Activated gamma-delta T cell (primary cell): Measurements from ENCODE around the gene NUMB.

Experiments used
- DNase-seq: peaks from one replicate; lab custom pipeline; 2025; lab: John Stamatoyannopoulos, UW

The NUMB gene

DNA sequence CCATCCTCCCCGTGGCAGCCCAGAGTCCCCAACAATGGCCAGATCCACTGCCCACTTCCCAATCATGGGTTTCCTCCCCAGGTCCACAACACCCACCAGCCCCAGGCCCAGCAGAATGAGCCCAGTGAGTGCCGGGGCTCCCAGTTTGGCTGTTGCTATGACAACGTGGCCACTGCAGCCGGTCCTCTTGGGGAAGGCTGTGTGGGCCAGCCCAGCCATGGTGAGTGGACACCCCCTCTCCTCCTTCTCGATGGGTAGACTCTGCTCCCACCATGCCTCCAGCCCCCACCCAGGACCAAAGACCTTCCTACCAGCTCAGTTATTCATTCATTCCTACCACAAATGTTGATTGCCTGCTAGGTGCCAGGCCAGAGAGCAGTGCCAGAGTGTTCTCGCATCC is 197.3 kb downstream of the NUMB start:
- no peak for DNase-seq

DNA sequence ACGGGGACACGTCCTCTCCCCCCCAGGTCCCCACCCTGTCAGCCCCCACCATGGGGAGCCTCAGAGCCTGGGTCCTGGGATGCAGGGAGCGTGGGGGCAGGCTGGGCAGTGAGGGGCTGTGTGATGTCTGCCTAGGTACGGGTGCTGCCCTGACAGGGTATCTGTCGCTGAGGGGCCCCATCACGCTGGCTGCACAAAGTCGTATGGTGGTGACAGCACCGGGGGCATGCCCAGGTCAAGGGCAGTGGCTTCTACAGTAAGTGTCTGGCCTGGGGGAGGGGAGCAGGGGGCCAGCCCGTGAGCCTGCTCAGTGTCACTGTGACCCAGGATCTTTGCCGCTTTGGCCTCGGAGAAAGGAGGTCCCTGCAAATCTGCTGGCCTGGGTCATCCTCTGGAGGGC is 197.8 kb downstream of the NUMB start:
- no peak for DNase-seq

DNA sequence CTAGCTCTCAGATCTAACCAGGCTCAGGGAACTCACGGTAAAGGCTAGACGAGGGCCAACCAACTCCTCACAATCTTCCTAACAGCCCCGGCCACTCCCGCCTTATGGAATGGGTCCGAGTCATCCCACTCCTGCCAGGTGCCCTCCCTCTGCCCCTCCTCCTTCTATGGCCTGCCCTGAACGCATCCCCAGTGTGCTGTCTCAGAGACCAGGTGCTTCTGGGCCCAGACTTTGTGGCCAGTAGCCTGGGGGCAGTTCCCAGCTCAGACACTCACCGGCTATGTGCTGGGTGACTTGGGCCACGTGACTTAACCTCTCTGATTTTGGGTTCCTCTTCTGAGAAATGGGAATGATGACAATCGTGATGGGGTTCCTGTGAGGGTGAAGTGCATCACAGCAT is 198.5 kb downstream of the NUMB start:
- no peak for DNase-seq

DNA sequence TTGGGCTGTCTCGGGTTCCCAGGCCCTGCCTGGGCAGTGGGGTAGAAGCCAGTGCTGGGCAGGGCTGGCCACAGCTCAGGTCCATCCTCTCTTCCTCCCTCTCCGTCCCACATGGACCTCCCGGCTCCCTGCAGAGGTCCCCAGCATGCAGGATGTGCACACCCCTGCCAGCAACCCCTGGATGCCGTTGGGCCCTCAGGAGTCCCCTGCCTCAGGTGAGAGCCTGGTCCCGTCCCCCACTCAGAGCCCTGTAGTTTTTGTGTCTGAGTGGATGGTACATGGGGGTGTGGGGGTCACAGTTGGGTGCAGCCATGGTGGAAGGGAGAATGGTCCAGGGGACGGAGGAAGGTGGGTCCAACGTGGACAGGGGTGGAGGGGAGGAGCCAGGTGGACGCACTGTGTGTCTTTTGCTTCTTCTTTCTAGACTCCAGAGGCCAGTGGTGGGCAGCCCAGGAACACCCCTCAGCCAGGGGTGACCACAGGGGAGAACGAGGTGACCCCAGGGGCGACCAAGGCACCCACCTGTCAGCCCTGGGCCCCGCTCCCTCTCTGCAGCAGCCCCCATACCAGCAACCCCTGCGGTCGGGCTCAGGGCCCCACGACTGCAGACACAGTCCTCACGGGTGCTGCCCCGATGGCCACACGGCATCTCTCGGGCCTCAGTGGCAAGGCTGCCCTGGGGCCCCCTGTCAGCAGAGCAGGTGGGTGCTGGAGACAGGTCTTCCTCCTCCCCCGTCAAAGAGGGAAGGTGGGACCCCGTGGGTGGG is 199.3 kb downstream of the NUMB start:
- no peak for DNase-seq

DNA sequence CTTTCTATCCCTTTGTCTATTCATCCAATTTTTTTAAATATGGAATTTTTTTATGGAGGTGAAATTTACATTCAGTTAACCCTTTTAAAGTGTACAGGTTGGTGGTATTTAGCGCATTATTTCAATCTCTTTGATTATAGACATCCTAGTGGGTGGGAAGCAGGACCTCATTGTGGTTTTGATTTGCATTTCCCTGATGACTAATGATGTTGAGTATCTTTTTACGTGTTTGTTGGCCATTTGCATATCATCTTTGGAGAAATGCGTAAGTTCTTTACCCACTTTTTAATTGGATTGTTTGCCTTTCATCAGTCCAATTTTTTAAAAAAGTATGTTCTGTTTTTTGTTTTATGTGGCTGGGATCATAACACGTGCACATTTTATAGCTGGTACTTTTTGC is 200.3 kb downstream of the NUMB start:
- no peak for DNase-seq

DNA sequence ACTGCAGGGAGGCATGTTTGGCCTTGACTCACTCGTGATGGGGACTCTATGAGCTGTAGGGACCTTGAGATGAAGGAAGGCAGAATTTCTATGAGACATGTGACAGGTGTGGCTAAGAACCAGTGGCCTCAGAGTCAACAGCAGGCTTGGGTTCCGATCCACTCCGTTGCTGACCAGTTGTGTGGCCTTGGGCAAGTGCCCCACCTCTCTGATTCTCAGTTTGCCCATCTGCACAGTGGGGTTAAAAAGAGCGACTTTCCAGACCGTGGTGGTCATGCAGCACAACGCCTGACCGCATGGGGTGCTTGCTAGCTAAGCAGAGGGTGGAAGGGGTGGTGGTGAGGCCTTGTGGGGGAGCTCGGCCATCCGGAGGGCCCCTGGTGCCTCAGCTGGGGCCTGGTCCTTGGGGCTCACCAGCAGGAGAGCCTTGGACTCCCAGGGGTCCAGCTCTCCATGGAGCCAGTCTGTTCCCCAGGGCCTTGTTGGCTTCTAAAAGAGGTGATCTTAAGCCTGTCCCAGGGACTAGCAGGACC is 202.6 kb downstream of the NUMB start:
- no peak for DNase-seq

DNA sequence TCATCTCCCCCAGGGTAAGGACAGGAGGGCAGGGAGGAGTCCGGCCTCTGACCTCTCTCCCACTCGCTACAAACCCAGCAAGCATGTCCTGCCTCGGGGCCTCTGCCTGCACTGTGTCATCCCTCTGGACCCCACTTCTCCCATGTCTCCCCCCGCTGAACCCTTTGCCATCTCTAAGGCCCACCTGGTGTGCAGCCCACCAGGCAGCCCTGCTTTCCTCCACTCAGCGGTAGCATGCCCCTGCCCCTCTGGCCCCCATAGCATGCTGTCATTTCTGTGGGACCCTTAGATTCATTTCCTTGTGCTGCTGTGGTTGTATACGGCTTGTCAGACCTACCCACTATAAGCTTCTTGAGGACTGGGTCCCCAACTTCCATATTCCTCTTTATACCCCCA is 203.3 kb downstream of the NUMB start:
- DNase-seq, result no peak

DNA sequence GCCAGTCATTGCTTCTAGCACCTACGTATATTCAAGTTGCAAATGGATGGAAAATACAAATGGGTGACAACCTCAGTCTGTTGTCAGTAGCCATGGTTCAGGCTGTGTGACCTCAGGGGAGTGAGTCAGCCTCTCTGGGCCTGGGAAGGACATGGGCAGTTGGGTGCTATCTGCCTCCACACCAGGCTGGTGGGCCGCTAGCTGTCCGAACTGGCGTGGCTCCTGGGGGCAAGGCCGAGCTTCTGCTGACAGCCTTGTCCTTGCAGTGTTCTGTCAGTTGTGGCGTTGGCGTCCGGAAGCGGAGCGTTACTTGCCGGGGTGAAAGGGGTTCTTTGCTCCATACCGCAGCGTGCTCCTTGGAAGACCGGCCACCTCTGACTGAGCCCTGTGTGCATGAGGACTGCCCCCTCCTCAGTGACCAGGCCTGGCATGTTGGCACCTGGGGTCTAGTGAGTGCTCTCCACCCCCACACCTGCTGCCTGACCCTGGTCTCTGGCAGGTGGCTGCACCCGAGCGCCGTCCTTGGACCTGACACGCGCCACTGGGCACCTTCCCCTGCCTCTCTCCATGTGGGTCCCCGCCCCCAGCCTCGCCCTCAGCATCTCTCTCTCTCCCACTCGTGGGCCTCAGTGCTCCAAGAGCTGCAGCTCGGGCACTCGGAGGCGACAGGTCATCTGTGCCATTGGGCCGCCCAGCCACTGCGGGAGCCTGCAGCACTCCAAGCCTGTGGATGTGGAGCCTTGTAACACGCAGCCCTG is 203.9 kb downstream of the NUMB start:
- no peak for DNase-seq

DNA sequence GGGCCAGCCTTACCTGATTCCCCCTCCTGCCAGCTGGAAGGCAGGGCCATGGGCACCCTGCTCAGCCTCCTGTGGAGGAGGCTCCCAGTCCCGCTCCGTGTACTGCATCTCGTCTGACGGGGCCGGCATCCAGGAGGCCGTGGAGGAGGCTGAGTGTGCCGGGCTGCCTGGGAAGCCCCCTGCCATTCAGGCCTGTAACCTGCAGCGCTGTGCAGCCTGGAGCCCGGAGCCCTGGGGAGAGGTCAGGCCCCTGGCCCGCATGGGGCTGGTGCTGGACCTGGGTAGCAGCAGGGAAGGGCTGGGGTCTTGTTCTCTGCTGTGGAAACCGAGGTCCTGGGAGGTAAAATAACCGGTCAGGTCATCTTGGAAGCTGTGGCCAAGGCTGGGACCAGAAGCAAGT is 204.6 kb downstream of the NUMB start:
- DNase-seq, result no peak

DNA sequence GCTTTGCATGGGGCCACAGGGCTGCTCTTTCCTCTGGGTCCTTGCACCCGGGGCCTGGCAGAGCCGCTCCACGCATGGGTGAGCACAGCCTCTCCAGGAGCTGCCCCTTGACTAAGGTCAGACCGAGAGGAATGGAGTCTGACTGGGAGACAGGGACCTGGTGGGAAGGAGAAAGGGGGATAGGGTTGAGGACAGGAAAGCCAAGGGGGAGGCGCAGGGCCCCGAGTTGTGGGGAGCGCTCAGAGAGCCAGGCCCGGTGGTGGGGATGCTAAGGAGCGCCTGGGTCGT is 205.1 kb downstream of the NUMB start:
- no peak for DNase-seq

DNA sequence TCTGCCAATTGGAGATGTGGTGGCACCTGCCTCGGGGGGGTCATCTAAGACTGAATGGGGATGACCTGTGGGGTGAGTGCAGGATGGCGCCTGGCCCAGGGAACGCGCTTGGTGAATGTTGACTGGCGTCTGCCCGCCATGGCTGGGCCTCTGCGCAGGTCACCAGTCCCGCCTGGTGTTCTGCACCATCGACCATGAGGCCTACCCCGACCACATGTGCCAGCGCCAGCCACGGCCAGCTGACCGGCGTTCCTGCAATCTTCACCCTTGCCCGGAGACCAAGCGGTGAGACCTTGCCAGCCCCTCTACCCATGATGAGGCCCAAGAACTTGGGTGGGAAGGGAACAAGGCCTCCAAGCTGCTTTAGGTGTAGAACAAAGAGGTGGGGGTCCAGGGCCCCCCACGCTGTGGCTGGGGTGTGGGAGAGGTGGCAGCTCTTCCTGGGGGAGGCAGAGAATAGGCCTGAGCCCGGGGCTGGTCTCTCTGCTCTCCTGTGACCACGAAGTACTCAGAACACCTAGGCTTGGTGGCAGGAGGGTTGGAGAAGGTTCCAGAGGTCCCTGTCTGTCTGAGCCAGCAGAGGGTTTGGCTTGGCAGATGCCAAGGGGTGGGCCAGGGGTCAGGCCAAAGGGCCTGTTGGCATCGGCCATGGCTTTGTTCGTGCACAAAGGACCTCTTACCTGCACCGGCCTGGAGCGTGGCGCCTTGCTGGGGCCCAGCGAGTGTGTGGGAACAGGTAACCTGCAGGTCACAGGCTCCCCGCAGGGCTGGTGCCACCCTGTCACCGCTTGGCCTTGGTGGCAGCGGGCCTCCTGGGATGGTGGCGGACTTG is 205.6 kb downstream of the NUMB start:
- DNase-seq, result no peak

DNA sequence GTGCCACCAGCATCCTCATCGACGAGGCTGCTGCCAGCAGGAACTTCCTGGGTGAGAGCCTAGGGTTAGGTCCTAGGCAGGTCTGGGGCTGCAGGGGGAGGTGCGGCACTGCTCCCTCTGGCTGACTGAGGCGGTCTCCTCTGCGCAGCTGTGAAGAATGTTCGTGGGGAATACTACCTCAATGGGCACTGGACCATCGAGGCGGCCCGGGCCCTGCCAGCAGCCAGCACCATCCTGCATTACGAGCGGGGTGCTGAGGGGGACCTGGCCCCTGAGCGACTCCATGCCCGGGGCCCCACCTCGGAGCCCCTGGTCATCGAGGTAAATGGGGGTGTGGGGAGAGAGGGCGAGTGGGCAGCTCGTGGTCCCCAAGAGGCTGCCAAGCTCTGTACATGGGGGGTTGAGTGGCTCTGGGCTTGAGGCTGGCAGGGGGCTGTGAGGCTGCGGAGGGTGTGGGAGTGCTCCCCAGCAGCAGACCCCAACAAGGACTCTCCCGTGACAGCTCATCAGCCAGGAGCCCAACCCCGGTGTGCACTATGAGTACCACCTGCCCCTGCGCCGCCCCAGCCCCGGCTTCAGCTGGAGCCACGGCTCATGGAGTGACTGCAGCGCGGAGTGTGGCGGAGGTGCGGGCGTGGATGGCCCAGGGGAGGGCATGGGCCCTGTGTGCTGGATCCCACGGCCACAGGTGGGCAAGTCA is 206.7 kb downstream of the NUMB start:
- DNase-seq, result no peak

DNA sequence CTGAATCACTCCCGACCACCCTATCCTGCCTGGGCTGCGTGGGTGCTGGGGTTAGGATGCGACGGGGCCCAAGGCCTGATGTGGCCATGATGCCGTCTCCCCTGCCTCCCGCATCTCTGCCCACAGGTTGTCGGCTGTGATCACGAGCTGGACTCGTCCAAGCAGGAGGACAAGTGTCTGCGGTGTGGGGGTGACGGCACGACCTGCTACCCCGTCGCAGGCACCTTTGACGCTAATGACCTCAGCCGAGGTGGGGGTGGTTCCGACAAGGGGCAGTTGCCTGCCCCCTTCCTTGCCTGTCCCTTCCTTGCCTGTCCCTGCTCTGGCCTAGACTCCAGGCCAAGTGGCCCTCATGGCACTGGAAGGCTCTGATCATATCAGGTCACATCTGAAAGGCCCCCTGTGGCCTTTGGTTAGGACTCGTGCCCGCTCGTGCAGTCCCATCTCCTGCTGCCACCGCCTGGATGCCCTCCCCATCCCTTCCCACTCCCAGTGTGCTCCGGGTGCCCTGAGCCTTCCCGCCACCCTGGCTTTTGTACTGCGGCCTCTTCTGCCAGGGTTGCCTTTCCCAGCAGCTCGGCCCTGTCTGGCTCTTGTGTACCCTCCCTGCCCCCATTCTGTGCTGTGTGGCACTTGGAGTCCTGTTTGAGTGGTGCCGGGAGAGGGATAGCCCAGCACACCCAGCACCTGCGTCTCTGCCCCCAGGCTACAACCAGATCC is 207.4 kb downstream of the NUMB start:
- no peak for DNase-seq

DNA sequence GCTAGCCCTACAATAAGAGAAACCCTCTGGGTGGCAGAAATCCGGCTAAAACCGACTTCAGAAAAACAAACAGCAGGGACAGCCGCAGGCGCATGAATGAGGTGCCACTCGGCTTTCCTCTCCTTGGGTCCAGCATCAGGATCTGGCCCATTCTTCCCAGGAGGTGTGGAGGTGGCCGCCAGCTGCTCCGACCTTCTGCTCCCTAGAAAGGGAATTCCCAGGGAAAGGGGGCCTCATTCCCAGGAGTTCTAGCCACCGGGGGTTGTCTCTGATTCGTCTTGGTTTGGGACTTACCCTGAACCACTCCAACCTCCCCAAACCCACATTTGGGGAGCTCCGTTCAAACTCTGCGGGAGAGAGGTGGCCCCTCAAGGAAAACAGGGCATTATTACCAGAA is 208.0 kb downstream of the NUMB start:
- DNase-seq, result no peak

DNA sequence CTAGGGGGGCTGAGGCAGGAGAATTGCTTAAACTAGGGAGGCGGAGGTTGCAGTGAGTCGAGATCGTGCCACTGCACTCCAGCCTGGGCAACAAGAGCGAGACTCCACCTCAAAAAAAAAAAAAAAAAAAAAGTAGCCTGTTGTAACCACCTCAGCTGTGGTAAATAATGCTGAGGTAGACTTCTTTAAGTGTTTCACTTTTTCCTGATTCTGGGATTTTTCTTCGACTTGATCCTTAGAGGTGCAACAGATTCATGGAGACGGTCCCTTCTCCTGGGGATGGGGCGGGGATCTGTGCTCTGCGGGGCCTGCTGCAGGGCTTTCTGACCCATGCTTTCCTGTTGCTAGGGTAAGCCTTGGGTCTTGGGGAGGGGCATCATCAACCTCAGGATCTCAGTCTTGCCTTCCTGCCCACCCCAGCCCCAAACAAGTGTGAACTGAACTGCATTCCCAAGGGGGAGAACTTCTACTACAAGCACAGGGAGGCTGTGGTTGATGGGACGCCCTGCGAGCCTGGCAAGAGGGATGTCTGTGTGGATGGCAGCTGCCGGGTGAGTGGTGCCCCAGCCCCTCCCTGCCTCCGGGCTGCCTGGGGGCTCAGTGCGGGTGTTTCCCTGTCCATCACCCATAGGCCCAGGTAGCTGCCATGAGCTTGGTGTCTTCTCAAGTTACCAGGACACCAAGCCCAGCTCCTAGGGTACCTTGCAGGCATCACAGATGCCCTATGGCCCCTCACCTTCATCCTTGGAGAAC is 208.6 kb downstream of the NUMB start:
- no peak for DNase-seq

DNA sequence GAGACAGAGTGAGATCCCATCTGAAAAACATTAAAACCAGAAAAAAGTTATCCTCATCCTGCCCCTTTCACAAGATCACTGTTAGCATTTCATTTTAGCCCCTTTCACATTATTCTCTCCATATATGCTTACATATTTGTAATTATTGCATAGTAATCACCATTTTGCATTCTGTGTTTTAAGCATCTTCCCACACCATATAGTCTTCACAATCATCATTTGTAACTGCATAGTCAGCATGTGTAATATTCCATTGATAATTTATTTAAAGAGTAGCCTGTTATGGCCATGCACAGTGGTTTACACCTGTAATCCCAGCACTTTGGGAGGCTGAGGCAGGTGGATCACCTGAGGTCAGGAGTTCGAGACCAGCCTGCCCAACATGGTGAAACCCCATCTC is 209.2 kb downstream of the NUMB start:
- no peak for DNase-seq

DNA sequence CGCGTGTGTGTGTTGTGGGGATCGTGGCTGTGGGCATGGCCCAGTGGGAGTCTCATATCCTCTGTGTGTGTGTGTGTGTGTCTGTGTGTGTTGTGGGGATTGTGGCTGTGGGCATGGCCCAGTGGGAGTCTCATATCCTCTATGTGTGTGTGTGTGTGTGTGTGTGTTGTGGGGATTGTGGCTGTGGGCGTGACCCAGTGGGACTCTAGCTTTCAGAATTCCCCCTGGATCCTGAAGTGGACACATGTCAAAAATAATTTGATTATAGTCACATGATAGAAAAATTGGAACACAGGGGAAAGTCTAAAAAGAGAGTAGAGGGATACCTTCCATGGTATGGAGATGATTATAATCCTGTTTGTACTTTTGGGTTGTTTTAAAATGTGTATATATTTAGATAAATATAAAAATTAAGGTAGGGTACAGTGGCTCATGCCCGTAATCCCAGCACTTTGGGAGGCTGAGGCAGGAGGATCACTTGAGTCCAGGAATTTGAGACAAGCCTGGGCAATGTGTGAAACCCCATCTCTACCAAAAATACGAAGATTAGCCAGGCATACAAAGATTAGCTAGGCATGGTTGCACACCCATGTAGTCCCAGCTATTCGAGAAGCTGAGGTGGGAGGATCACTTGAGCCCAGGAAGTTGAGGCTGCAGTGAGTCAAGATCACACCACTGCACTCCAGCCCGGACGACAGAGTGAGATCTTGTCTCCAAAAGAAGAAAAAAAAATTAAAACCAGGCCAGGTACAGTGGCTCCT is 210.1 kb downstream of the NUMB start:
- no peak for DNase-seq

DNA sequence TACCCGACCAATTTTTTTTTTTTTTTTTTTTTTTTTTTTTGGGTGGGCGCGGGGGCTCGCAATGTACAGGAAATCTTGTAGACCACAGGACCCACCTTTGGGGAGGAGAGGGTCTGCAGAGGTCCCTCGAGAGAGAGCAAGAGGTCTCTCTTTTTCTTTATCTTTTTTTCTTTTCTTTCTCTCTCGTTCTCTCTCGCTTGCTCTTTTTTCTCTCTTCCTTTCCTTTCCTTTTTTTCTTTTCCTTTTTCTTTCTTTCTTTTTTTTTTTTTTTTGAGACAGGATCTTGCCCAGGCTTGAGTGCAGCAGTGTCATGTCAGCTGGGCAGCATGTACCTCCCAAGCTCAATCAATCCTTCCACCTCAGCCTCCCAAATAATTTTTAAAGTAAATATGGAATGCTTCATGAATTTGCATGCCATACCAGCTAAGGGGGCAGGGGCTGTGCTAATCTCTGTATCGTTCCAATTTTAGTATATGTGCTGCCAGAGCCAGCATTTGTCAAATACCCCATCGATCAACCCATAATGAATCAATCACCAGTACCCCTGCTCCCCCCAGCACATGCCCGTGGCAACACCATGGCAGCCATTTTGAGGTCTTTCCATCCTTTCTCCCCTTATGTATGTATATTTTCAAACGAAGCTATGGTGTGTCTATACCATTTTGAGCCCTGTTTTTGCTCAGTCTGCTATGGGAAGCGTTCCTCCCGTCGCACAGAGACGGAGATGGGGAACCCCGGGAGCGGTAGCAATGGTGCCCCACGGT is 211.8 kb downstream of the NUMB start:
- DNase-seq, result no peak
